Measurements from ENCODE around the gene FN1.

FN1 gene

DNA sequence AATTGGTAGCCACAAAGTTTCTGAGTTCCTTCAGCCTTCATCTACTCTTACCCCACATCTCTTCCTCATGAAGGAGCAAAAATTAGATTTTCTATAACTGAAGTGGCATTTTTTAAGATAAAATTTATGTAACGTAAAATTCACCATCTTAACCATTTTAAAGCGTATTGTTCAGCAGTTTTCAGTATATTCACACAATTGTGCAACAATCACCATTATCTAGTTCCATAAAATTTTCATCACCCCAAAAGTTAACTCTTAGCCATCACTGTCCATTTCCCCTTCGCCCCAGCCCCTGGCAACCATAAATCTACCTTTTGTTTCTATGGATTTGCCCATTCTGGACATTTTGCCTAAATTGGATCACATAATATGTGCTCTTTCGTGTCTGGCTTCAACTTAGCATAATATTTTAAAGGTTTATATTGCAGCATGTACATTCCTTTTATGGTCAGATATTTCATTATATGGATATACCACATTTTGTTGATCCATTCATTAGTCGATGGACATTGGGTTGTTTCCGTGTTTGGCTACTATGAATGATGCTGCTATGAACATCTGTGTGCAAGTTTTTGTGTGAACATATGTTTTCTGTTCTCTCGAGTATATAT lies 79.4 kb downstream of the FN1 start:
- H3K4me3 ChIP-seq (ENCODE audit: low read depth, low read length), result no peak overlapping the region

- H3K4me3 ChIP-seq (ENCODE audit: low read depth, low read length), result no peak overlapping the region
Measured at GRCh38 chr2:215355801-215356200, 80.1 kb downstream of the FN1 start.

DNA sequence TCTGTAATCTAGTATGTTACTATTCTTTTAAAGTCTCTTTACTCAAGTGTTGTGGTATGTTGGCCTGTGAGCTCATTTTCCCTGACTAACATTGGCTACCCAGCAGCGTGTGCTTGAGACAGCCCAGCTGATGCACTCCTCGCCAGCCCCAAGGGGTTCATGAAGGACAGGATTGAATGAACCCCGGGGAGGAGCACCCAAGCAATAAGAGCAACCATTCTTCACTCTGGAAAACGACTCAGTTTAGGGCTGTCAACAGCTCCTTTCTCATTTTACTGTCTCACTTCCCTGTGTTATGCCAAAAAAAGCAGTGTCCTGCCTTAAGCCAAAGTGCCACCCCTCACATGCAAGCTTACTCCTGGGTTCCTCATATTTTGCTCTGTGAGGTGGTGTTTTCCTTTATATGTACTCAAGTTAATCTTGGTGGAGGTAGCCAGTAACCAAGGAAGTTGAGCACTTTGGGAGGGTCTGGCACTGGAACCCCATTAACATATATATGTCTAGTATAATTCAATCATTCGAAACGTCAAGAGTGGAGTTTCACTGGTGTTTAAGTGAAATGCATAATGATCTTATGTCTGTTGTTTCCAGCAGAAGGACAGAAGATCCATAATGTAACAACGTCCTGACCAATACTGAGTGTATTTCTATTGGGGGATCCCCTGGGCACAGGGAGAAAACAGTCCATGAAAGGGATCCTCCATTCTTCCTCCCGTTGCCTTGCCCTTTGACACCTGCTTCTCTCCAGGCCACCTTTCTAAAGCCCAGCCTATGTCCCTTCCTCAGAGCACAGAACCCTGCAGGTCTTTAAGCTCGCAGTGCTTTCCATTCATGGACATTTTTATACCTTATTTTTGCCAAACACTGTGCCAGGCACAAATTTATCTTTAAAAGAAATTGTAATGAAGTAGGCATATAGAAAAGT lies 80.8 kb downstream of the FN1 start:
- no peak overlapping the region for H3K4me3 ChIP-seq (ENCODE audit: low read depth, low read length)

GRCh38 chr2:215352602-215353001 lies 83.3 kb downstream of the FN1 start:
- no peak overlapping the region for H3K4me3 ChIP-seq (ENCODE audit: low read depth, low read length)

DNA sequence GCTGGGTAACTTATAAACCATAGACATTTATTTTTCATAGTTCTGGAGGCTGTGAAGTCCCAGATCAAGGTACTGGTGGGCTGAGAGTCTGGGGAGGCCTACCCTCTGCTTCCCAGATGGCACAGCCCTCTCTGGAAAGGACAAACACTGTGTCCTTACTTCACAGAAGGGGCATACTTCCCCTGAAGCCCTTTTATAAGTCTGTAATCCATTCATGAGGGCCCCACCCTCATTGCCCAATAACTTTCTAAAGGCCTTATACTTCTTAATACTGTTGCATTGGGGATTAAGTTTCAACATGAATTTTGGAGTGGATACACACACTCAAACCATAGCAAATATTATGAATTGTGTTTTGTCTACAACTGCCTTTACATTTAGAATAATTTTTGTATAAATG lies 88.0 kb downstream of the FN1 start:
- no peak overlapping the region for H3K4me3 ChIP-seq (ENCODE audit: low read depth, low read length)

DNA sequence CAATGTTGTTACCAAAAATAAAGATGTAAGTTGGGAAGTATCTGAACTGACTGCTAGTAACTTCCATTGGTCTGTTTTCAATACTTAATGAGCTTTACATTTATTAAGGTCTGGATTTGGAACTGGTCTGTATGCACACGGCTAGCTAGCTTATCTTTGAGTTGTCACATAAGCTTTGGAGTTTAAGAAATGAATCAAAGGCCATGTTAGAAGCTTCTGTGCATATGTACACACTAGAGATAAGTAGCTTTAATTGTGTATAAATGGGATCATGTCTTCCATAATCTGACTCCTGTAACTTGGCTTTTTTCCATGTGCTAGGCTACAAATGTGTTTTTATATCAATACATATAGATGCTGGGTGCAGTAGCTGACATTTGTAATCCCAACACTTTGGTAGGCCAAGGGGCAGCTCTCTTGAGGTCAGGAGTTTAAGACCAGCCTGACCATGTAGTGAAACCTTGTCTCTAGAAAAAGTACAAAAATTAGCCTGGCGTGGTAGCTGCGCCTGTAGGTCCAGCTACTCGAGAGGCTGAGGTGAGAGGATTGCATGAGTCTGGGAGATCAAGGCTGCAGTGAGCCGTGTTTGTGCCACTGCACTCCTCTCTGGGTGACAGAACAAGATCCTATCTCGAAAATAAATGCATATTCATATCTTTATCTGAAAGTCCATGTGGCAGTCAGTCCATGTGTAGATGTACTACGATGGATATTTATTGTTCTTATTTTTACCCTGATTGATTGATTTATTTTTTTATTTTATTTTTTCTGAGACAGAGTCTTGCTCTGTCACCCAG lies 96.8 kb downstream of the FN1 start:
- no peak overlapping the region for H3K4me3 ChIP-seq (ENCODE audit: low read depth, low read length)

GRCh38 chr2:215332872-215333595 lies 102.8 kb downstream of the FN1 start:
- H3K4me3 ChIP-seq (ENCODE audit: low read depth, low read length), result no peak overlapping the region

DNA sequence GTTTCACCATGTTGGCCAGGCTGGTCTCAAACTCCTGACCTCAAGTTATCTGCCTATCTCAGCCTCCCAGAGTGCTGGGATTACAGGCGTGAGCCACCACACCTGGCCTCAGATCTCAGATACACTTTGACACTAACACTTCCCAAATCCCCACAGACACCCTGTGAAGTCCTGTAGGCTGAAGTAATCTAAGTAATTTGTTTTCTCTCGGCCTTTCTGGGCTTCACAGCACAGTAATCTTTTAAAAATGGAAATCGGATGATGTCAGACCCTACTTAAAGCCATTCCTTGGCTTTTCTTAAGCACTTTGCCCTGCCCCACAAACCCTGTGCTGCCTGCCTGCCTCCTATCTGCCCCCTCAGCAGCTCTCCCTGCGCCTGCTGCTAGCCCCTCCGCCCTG lies 107.8 kb downstream of the FN1 start:
- no peak overlapping the region for H3K4me3 ChIP-seq (ENCODE audit: low read depth, low read length)

- no peak overlapping the region for H3K4me3 ChIP-seq (ENCODE audit: low read depth, low read length)
Measured at GRCh38 chr2:215324811-215325210, 111.1 kb downstream of the FN1 start.

DNA sequence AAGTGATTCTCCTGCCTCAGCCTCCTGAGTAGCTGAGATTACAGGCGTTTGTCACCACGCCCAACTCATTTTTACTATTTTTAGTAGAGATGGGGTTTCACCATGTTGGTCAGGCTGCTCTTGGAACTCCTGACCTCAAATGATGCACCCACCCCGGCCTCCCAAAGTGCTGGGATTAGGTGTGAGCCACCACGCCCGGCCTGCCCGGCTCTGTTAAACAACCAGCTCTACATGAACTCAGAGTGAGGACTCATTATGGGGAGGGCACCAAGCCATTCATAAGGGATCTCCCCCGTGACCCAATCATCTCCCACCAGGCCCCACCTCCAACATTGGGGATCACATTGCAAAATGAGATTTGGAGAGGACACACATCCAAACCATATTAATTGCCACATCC lies 115.2 kb downstream of the FN1 start:
- H3K4me3 ChIP-seq (ENCODE audit: low read depth, low read length), result no peak overlapping the region

DNA sequence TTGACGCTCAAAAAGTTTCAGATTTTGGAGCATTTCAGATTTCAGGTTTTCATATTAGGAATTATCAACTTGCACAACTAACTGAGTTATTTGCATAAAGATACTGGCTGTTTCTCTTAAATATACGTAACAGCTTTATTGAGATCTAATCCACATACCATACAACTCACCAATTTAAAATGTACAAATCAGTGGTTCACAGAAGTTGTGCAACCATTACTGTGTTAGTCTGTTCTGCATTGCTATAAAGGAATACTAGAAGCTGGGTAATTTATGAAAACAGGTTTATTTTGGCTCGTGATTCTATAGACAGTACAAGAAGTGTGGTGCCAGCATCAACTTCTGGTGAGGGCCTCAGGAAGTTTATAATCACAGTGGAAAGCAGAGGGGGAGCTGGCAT lies 115.8 kb downstream of the FN1 start:
- no peak overlapping the region for H3K4me3 ChIP-seq (ENCODE audit: low read depth, low read length)

DNA sequence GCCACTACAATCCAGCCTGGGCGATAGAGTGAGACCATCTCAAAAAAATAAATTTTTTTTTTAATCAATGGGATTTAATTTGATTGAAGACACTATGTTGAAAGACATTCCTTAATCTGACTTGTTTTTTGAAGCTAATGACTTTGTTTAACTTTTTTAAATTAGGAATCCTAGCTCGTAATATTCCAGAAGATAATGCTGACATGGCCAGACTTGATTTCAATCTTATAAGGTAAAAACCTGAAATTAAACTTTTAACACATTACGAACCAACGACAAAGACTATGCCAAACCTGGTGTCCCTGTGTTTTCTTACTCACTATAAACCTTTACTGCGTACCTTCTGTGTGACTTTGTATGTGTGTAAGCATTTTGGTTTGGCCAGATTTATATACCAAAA lies 116.4 kb downstream of the FN1 start:
- H3K4me3 ChIP-seq (ENCODE audit: low read depth, low read length), result no peak overlapping the region

- no peak overlapping the region for H3K4me3 ChIP-seq (ENCODE audit: low read depth, low read length)
Measured at GRCh38 chr2:215316336-215316735, 119.5 kb downstream of the FN1 start.

- H3K4me3 ChIP-seq (ENCODE audit: low read depth, low read length), result no peak overlapping the region
Measured at GRCh38 chr2:215315301-215315700, 120.6 kb downstream of the FN1 start.

DNA sequence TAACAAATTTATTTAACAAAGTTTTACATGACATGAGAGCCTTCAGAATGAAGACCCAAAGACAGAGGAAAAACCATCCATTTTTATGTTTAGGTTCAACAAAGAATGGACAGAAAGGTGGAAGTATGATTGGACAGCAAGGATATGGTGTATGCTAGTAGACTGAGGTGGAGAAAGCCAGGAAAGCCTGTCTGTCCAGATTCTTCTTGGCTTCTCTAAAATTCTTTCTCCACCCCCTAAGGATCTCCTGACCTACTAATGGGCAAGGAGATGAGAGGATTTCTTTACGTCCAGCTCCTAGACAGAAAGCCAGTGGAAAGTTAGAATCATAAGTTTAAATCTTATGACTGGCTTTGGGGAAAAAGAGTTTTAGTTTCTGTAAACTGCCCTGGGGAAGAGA lies 121.0 kb downstream of the FN1 start:
- no peak overlapping the region for H3K4me3 ChIP-seq (ENCODE audit: low read depth, low read length)

GRCh38 chr2:215313255-215313613 lies 122.6 kb downstream of the FN1 start:
- no peak overlapping the region for H3K4me3 ChIP-seq (ENCODE audit: low read depth, low read length)

GRCh38 chr2:215311625-215312396 lies 124.1 kb downstream of the FN1 start, which contains the start of gene ATIC:
Gene ATIC (plus strand): TSS chr2:215312059. CDS start chr2:215312143, 84 bp downstream.
- peak within 1 kb of the TSS; percentile 65 for H3K4me3 ChIP-seq (ENCODE audit: low read depth, low read length)

DNA sequence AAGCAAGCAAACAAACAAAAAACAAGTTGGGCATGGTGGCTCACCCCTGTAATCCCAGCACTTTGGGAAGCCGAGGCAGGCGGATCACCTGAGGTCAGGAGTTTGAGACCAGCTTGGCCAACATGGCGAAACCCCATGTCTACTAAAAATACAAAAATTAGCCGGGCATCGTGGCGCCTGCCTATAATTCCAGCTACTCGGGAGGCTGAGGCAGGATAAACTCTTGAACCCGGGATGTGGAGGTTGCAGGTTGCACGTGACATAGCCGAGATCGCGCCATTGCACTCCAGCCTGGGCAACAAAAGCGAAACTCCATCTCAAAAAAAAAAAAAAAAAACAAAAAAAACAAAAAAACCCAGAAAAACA lies 124.6 kb downstream of the FN1 start:
- peak overlapping the region; percentile 65 for H3K4me3 ChIP-seq (ENCODE audit: low read depth, low read length)

Data from iPS-11a (cell line).